GM12865 (cell line): ENCODE data around the gene JTB.
A peak's percentile ranks its signal among the peaks of the same experiment; 100 is the strongest.

Experiments
- DNase-seq: peaks from one replicate; pipeline ENCODE4 v3.0.0; 2010; ENCODE audit warnings: low read depth
- H3K4me3 ChIP-seq: 2 replicates; pipeline ENCODE4 v1.5.1; 2011; ENCODE audit warnings: mild to moderate bottlenecking, low read depth, low read length, control low read depth
- TF ChIP-seq, protein P1 (sequence below): IDR thresholded peaks from 2 replicates; pipeline ENCODE4 v1.5.1; 2011; ENCODE audit warnings: low read length, control low read depth, low read depth, inconsistent platforms; ENCODE audit not compliant: insufficient read depth; ENCODE audit errors: missing control alignments

The JTB gene

GRCh38 chr1:153960206-153960605 lies 17.3 kb downstream of the JTB start:
- TF ChIP-seq, protein P1, sequence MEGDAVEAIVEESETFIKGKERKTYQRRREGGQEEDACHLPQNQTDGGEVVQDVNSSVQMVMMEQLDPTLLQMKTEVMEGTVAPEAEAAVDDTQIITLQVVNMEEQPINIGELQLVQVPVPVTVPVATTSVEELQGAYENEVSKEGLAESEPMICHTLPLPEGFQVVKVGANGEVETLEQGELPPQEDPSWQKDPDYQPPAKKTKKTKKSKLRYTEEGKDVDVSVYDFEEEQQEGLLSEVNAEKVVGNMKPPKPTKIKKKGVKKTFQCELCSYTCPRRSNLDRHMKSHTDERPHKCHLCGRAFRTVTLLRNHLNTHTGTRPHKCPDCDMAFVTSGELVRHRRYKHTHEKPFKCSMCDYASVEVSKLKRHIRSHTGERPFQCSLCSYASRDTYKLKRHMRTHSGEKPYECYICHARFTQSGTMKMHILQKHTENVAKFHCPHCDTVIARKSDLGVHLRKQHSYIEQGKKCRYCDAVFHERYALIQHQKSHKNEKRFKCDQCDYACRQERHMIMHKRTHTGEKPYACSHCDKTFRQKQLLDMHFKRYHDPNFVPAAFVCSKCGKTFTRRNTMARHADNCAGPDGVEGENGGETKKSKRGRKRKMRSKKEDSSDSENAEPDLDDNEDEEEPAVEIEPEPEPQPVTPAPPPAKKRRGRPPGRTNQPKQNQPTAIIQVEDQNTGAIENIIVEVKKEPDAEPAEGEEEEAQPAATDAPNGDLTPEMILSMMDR, result no peak
- DNase-seq, result no peak
- no peak overlapping the region for H3K4me3 ChIP-seq

DNA sequence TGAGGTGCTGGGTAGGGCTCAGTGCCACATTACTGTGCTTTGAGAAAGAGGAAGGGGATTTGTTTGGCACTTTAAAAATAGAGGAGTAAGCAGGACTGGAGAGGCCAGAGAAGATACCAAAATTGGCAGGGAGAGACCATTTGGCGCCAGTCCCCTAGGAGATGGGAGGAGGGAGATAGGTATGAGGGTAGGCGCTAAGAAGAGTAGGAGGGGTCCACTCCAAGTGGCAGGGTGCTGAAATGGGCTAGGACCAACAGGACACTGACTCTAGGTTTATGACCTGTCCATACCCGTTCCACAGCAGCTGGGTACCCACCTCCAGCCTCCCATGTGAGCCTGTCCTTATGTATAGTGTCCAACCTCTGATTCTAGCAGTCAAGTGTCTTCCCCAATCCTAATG lies 18.0 kb downstream of the JTB start:
- no peak for DNase-seq
- TF ChIP-seq, protein P1, result no peak
- H3K4me3 ChIP-seq, result no peak overlapping the region

DNA sequence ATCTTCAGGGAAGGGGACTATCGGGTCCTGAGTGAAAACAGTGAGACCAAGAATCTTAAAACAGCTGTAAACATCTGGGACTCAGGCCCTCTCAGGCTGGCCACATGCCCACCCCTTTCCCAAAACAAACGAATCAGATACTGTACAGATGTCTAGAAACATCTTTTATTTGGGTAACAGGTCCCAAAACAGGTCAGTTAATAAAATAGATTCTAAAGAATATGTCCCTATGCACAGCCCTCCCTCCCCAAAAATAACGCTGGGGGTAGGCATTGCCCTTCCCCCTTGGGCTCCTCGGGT lies 18.6 kb downstream of the JTB start:
- H3K4me3 ChIP-seq, result peak overlapping the region; percentile 36; the same call in 1 of the 2 replicates
- TF ChIP-seq, protein P1, result no peak
- no peak for DNase-seq

GRCh38 chr1:153958111-153958960 lies 19.1 kb downstream of the JTB start, which contains the start of gene CRTC2:
TSS of gene CRTC2 (minus strand) at chr1:153958612. CDS start at chr1:153958497, 115 bp downstream.
- DNase-seq, result peak; percentile 97

GRCh38 chr1:153957744-153958110 lies 19.7 kb downstream of the JTB start:
- peak overlapping the region; percentile 81 for H3K4me3 ChIP-seq
- TF ChIP-seq, protein P1, result no peak
- peak; percentile 77 for DNase-seq

More at GRCh38 chr1:153958111-153958960, 19.1 kb downstream of the JTB start, which contains the start of gene CRTC2:
- peak within 1 kb of the TSS; percentile 81 for H3K4me3 ChIP-seq
- TF ChIP-seq, protein P1, result no peak

- TF ChIP-seq, protein P1, result no peak
- no peak for DNase-seq
- H3K4me3 ChIP-seq, result peak overlapping the region; percentile 81
Measured at GRCh38 chr1:153956997-153957715, 20.3 kb downstream of the JTB start.
